WTC11 (cell line): ENCODE results near the gene SMC5. TPM values are rescaled to one million over a fixed set of nuclear protein-coding genes. Genes with fewer than 3 reads are reported as not detected.

Source experiments
- ATAC-seq: fragments of 200-7000 bp; cut with Tn5 transposase; 2 replicates; pipeline ENCODE4 v1.10.0; 2021; ENCODE audit warnings: mild to moderate bottlenecking, moderate library complexity
- CTCF ChIA-PET: fragments of 300-600 bp; sonication (Branson Sonifier 250); formaldehyde crosslinking; loops from one replicate; lab custom pipeline; 2021; ENCODE audit warnings: antibody characterized with exemption; lab: Charles Lee
- POLR2A ChIA-PET: fragments of 350-600 bp; sonication (Branson Sonifier 250); formaldehyde crosslinking; loops from one replicate; lab custom pipeline; 2021; ENCODE audit warnings: antibody characterized with exemption; lab: Charles Lee
- DNase-seq: peaks from one replicate; pipeline ENCODE4 v3.0.0; 2021; ENCODE audit warnings: low spot score
- H3K27ac Mint-ChIP-seq: 2 replicates; pipeline ENCODE4 v1.8.0; 2021; ENCODE audit warnings: mixed read lengths
- H3K27me3 Mint-ChIP-seq: 2 replicates; pipeline ENCODE4 v1.8.0; 2021; ENCODE audit warnings: low read depth, mild to moderate bottlenecking, moderate library complexity, mixed read lengths
- H3K36me3 Mint-ChIP-seq: 2 replicates; pipeline ENCODE4 v1.8.0; 2021; ENCODE audit warnings: mixed read lengths
- H3K4me1 Mint-ChIP-seq: 2 replicates; pipeline ENCODE4 v1.8.0; 2022; ENCODE audit warnings: mixed read lengths
- H3K4me3 Mint-ChIP-seq: 2 replicates; pipeline ENCODE4 v1.8.0; 2021; ENCODE audit warnings: mild to moderate bottlenecking, moderate library complexity, mixed read lengths
- H3K9me3 Mint-ChIP-seq: 2 replicates; pipeline ENCODE4 v1.8.0; 2021; ENCODE audit warnings: mixed read lengths
- ATF1 ChIP-seq: sonication (generic); formaldehyde crosslinking; IDR thresholded peaks from 2 replicates; pipeline ENCODE4 v1.8.1; 2023; ENCODE audit warnings: mild to moderate bottlenecking, moderate library complexity, missing genetic modification reagents
- ELF4 ChIP-seq: sonication (generic); formaldehyde crosslinking; IDR thresholded peaks from 2 replicates; pipeline ENCODE4 v1.8.1; 2022; ENCODE audit warnings: low read depth, mild to moderate bottlenecking, moderate library complexity, missing genetic modification reagents
- ETV6 ChIP-seq: sonication (generic); formaldehyde crosslinking; IDR thresholded peaks from 2 replicates; pipeline ENCODE4 v1.8.1; 2022; ENCODE audit warnings: mild to moderate bottlenecking, missing genetic modification reagents
- FOXJ3 ChIP-seq: sonication (generic); formaldehyde crosslinking; IDR thresholded peaks from 2 replicates; pipeline ENCODE4 v1.9.0; 2021; ENCODE audit warnings: missing genetic modification reagents, mild to moderate bottlenecking, borderline replicate concordance
- FOXK1 ChIP-seq: sonication (generic); formaldehyde crosslinking; IDR thresholded peaks from 2 replicates; pipeline ENCODE4 v1.8.0; 2022; ENCODE audit warnings: mild to moderate bottlenecking, moderate library complexity, missing genetic modification reagents
- FOXP1 ChIP-seq: sonication (generic); formaldehyde crosslinking; IDR thresholded peaks from 2 replicates; pipeline ENCODE4 v1.8.0; 2022; ENCODE audit warnings: missing genetic modification reagents, mild to moderate bottlenecking, moderate library complexity, borderline replicate concordance
- IRF2 ChIP-seq: sonication (generic); formaldehyde crosslinking; IDR thresholded peaks from 2 replicates; pipeline ENCODE4 v1.8.0; 2022; ENCODE audit warnings: low read depth, missing genetic modification reagents, borderline replicate concordance
- NFATC4 ChIP-seq: fragments of 250-450 bp; sonication (Bioruptor Pico); IDR thresholded peaks from 2 replicates; pipeline ENCODE4 v1.9.0; 2021; ENCODE audit warnings: mild to moderate bottlenecking
- NR1H2 ChIP-seq: sonication (generic); formaldehyde crosslinking; IDR thresholded peaks from 2 replicates; pipeline ENCODE4 v1.9.0; 2021; ENCODE audit warnings: mild to moderate bottlenecking, moderate library complexity, missing genetic modification reagents
- NR3C1 ChIP-seq: sonication (generic); formaldehyde crosslinking; conservative IDR thresholded peaks from 2 replicates; pipeline ENCODE4 v1.8.1; 2023; ENCODE audit warnings: low read depth, mild to moderate bottlenecking, missing genetic modification reagents
- TEAD1 ChIP-seq: sonication (generic); formaldehyde crosslinking; IDR thresholded peaks from 2 replicates; pipeline ENCODE4 v1.8.0; 2022; ENCODE audit warnings: mild to moderate bottlenecking, missing genetic modification reagents
- ZNF263 ChIP-seq: sonication (generic); formaldehyde crosslinking; IDR thresholded peaks from 2 replicates; pipeline ENCODE4 v1.8.1; 2022; ENCODE audit warnings: low read depth, mild to moderate bottlenecking, moderate library complexity, missing genetic modification reagents
- total RNA-seq: library from RNA; stranded (reverse); gene quantifications from 3 replicates; pipeline ENCODE4 v1.2.3, GENCODE V29; 2021
- TF ChIP-seq, protein P1 (sequence below): sonication (generic); formaldehyde crosslinking; IDR thresholded peaks from 2 replicates; pipeline ENCODE4 v1.8.1; 2022; ENCODE audit warnings: missing genetic modification reagents, borderline replicate concordance
- TF ChIP-seq, protein P2 (sequence below): sonication (generic); formaldehyde crosslinking; IDR thresholded peaks from 2 replicates; pipeline ENCODE4 v1.8.1; 2022; ENCODE audit warnings: low read depth, mild to moderate bottlenecking, moderate library complexity, missing genetic modification reagents, borderline replicate concordance
- TF ChIP-seq, protein P3 (sequence below): sonication (generic); formaldehyde crosslinking; IDR thresholded peaks from 2 replicates; pipeline ENCODE4 v1.8.0; 2023; ENCODE audit warnings: missing genetic modification reagents
- TF ChIP-seq, protein P4 (sequence below): sonication (generic); formaldehyde crosslinking; IDR thresholded peaks from 2 replicates; pipeline ENCODE4 v1.8.0; 2022; ENCODE audit warnings: mild to moderate bottlenecking, missing genetic modification reagents
- TF ChIP-seq, protein P5 (sequence below): fragments of 250-450 bp; sonication (Bioruptor Pico); IDR thresholded peaks from 2 replicates; pipeline ENCODE4 v1.9.0; 2021; ENCODE audit warnings: mild to moderate bottlenecking, borderline replicate concordance
- TF ChIP-seq, protein P6 (sequence below): sonication (generic); formaldehyde crosslinking; IDR thresholded peaks from 2 replicates; pipeline ENCODE4 v1.8.0; 2022; ENCODE audit warnings: mild to moderate bottlenecking, missing genetic modification reagents

Gene SMC5
- total RNA-seq, 1 experiment from 2014 or later = 20.2 TPM

DNA sequence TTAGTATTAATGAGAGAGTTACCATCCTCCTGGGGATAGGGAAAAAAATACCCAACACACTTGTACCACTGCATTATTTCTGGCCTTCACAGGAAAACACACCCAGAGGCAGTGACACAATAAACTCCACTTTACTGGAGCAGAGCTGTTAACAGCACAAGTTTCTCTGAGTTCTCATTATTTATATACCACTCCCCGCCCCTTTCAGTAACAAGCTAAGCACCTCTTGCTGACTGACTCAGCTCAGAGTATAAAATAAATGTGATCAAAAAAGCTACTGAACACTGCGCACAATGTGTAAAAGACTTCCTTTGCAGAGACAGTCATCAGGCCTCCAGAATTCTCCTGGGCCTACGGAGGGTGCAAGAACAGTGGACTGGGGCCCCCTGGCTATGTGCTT lies 134.1 kb downstream of the SMC5 start:
- H3K9me3 Mint-ChIP-seq = no peaks in the 10 kb centered on the region
- POLR2A ChIA-PET = no interaction called here
- TF ChIP-seq, protein P1, sequence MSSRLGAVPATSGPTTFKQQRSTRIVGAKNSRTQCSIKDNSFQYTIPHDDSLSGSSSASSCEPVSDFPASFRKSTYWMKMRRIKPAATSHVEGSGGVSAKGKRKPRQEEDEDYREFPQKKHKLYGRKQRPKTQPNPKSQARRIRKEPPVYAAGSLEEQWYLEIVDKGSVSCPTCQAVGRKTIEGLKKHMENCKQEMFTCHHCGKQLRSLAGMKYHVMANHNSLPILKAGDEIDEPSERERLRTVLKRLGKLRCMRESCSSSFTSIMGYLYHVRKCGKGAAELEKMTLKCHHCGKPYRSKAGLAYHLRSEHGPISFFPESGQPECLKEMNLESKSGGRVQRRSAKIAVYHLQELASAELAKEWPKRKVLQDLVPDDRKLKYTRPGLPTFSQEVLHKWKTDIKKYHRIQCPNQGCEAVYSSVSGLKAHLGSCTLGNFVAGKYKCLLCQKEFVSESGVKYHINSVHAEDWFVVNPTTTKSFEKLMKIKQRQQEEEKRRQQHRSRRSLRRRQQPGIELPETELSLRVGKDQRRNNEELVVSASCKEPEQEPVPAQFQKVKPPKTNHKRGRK (CRISPR knock-in tag) = no peak
- TF ChIP-seq TEAD1 (no peak), FOXJ3 (CRISPR knock-in tag) (no peak), NR1H2 (CRISPR knock-in tag) (no peak), NFATC4 (CRISPR knock-in tag) (no peak), ELF4 (CRISPR knock-in tag) (no peak), ATF1 (no peak), IRF2 (no peak), FOXK1 (no peak), NR3C1 (CRISPR knock-in tag) (no peak), ZNF263 (no peak), FOXP1 (CRISPR knock-in tag) (no peak), ETV6 (CRISPR knock-in tag) (no peak)
- TF ChIP-seq, protein P2, sequence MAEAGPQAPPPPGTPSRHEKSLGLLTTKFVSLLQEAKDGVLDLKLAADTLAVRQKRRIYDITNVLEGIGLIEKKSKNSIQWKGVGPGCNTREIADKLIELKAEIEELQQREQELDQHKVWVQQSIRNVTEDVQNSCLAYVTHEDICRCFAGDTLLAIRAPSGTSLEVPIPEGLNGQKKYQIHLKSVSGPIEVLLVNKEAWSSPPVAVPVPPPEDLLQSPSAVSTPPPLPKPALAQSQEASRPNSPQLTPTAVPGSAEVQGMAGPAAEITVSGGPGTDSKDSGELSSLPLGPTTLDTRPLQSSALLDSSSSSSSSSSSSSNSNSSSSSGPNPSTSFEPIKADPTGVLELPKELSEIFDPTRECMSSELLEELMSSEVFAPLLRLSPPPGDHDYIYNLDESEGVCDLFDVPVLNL (CRISPR knock-in tag) = no peak
- TF ChIP-seq, protein P3, sequence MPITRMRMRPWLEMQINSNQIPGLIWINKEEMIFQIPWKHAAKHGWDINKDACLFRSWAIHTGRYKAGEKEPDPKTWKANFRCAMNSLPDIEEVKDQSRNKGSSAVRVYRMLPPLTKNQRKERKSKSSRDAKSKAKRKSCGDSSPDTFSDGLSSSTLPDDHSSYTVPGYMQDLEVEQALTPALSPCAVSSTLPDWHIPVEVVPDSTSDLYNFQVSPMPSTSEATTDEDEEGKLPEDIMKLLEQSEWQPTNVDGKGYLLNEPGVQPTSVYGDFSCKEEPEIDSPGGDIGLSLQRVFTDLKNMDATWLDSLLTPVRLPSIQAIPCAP (CRISPR knock-in tag) = no peak
- TF ChIP-seq, protein P4, sequence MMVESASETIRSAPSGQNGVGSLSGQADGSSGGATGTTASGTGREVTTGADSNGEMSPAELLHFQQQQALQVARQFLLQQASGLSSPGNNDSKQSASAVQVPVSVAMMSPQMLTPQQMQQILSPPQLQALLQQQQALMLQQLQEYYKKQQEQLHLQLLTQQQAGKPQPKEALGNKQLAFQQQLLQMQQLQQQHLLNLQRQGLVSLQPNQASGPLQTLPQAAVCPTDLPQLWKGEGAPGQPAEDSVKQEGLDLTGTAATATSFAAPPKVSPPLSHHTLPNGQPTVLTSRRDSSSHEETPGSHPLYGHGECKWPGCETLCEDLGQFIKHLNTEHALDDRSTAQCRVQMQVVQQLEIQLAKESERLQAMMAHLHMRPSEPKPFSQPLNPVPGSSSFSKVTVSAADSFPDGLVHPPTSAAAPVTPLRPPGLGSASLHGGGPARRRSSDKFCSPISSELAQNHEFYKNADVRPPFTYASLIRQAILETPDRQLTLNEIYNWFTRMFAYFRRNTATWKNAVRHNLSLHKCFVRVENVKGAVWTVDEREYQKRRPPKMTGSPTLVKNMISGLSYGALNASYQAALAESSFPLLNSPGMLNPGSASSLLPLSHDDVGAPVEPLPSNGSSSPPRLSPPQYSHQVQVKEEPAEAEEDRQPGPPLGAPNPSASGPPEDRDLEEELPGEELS = no peak
- TF ChIP-seq, protein P5, sequence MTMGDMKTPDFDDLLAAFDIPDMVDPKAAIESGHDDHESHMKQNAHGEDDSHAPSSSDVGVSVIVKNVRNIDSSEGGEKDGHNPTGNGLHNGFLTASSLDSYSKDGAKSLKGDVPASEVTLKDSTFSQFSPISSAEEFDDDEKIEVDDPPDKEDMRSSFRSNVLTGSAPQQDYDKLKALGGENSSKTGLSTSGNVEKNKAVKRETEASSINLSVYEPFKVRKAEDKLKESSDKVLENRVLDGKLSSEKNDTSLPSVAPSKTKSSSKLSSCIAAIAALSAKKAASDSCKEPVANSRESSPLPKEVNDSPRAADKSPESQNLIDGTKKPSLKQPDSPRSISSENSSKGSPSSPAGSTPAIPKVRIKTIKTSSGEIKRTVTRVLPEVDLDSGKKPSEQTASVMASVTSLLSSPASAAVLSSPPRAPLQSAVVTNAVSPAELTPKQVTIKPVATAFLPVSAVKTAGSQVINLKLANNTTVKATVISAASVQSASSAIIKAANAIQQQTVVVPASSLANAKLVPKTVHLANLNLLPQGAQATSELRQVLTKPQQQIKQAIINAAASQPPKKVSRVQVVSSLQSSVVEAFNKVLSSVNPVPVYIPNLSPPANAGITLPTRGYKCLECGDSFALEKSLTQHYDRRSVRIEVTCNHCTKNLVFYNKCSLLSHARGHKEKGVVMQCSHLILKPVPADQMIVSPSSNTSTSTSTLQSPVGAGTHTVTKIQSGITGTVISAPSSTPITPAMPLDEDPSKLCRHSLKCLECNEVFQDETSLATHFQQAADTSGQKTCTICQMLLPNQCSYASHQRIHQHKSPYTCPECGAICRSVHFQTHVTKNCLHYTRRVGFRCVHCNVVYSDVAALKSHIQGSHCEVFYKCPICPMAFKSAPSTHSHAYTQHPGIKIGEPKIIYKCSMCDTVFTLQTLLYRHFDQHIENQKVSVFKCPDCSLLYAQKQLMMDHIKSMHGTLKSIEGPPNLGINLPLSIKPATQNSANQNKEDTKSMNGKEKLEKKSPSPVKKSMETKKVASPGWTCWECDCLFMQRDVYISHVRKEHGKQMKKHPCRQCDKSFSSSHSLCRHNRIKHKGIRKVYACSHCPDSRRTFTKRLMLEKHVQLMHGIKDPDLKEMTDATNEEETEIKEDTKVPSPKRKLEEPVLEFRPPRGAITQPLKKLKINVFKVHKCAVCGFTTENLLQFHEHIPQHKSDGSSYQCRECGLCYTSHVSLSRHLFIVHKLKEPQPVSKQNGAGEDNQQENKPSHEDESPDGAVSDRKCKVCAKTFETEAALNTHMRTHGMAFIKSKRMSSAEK (CRISPR knock-in tag) = no peak
- TF ChIP-seq, protein P6, sequence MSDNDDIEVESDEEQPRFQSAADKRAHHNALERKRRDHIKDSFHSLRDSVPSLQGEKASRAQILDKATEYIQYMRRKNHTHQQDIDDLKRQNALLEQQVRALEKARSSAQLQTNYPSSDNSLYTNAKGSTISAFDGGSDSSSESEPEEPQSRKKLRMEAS (CRISPR knock-in tag) = no peak
- CTCF ChIA-PET = no interaction called here
- H3K36me3 Mint-ChIP-seq = no peaks in the 10 kb centered on the region
- H3K4me3 Mint-ChIP-seq = no peak overlapping the region
- peaks cover under 1% of the 10 kb centered on the region; the same call in 1 of the 2 replicates for H3K4me1 Mint-ChIP-seq
- H3K27ac Mint-ChIP-seq = no peak overlapping the region
- DNase-seq (no peak), ATAC-seq (no peak)
- no peaks in the 10 kb centered on the region; the same call in 1 of the 2 replicates for H3K27me3 Mint-ChIP-seq
